SKM-1 (cell line): ENCODE data around the gene LIG1.
"Not testable (repeated sequence)": the region's sequence is repeated elsewhere in the genome, so short reads cannot be mapped to it uniquely, and the experiment has no call there.

Source experiments
- DNase-seq: peaks from one replicate; lab custom pipeline; 2025; ENCODE audit not compliant: unreplicated experiment; lab: John Stamatoyannopoulos, UW

The LIG1 gene

GRCh38 chr19:48085904-48086864 lies 84.0 kb downstream of the LIG1 start:
- DNase-seq: no peak

DNA sequence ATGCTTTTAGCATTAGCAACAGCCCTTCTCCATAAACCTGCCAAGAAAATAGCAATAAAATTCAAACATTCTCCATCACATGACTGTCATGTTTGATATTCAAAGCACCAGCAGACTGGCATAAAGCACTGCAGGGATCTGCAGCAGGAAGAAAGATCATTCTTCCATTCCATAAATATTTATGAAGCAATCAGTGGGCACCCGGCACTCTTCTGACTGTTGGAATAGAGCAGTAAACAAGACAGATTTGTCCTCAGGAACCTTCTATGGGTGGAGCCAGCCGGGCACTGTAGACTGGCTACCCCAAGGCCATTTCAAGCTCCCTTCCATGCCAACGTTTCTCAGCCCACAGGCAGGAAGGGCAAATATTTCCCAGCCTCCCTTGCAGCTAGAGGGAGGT lies 85.1 kb downstream of the LIG1 start:
- no peak for DNase-seq

GRCh38 chr19:48081106-48081505 lies 89.0 kb downstream of the LIG1 start:
- no peak for DNase-seq

DNA sequence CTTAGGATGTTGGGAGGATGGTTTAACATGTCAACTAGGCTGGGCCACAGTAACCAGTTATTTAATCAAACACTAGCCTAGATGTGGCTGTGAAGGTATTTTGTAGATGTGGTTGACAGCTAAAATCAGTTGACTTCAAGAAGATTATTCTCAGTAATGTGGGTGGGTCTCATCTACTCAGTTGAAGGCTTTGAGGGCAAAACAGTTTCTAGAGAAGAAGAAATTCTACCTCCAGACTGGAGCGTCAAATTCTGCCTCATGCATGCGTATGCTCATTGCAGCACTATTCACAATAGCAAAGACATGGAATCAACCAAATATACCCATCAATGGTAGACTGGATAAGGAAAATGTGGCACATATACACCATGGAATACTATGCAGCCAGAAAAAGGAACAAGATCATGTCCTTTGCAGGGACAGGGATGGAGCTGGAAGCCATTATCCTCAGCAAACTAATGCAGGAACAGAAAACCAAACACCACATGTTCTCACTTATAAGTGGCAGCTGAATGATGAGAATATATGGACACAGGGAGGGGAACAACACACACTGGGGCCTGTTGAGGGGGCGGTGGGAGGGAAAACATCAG lies 99.9 kb downstream of the LIG1 start:
- not testable (repeated sequence) for DNase-seq

DNA sequence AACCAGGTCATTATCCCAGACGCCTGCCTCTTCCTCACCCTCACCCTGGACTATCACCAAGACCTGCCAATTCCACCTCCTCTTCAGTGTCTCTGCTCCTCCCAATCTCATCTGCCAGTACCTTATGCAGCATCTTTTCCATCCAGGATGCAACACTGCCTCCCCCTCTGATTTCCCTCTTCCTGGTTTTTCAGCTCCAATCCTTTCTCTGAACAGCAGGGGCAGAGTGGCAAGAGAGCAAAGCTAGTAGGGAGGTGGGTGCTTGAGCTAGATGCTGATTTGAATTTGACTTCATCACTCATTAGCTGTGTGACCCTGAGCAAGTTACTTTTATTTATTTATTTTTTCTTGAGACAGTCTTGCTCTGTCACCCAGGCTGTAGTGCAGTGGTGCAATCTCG lies 100.7 kb downstream of the LIG1 start:
- no peak for DNase-seq
